ENCODE data around the gene RPS27A. TPM values are rescaled to one million over a fixed set of nuclear protein-coding genes. Genes with fewer than 3 reads are reported as not detected.
"Not testable (repeated sequence)": the region's sequence is repeated elsewhere in the genome, so short reads cannot be mapped to it uniquely, and the experiment has no call there.

Gene RPS27A
- 1,190 TPM for total RNA-seq

- peak; percentile 97 for DNase-seq
These were observed at the start of gene RPS27A, which contains the start of gene CLHC1 for GRCh38 chr2:55232084-55232862. Gene RPS27A, plus strand, starts transcription at chr2:55232688. Its CDS starts 137 bp downstream, at chr2:55232825. Gene CLHC1, minus strand, starts transcription at chr2:55232293. Its CDS starts 9,882 bp downstream, at chr2:55222411.

- not testable (repeated sequence) for DNase-seq
These were observed 45.7 kb upstream of the RPS27A start for GRCh38 chr2:55186837-55187236.

DNA sequence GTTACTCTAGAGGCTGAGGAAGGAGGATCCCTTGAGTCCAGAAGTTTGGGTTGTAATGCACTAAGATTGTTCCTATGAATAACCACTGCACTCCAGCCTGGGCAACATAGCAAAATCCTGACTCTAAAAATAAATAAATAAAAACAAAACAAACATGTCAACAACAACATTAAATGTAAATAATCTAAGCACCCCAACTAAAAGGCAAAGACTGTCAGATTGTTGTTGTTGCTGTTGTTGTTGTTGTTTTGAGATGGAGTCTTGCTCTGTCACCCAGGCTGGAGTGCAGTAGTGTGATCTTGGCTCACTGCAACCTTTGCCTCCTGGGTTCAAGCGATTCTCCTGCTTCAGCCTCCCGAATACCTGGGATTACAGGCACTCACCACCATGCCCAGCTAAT lies 40.6 kb upstream of the RPS27A start:
- DNase-seq, result not testable (repeated sequence)

DNA sequence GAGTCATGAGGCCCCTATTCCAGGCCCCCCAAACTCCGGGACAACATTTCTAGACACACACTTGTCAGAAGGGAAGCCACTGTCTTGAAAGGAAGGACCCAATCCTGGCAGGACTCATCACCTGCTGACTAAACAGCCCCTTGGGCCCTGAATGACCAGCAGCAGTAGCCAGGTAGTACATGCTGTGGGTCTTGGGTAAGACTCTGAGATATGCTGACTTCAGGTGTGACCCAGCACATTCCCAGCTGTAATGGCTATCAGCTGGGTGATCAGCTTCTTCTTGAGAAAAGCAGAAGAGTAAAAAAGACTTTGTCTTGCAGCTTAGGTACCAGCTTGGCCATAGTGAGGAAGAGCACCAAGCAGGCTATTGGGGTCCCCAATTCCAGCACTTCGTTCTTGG lies 36.0 kb upstream of the RPS27A start:
- DNase-seq, result no peak

GRCh38 chr2:55200416-55200815 lies 32.1 kb upstream of the RPS27A start:
- DNase-seq, result no peak

GRCh38 chr2:55204536-55204935 lies 28.0 kb upstream of the RPS27A start:
- no peak for DNase-seq

GRCh38 chr2:55204950-55205349 lies 27.5 kb upstream of the RPS27A start:
- no peak for DNase-seq

GRCh38 chr2:55213822-55214221 lies 18.7 kb upstream of the RPS27A start:
- no peak for DNase-seq

- DNase-seq, result no peak
These were observed 8.3 kb upstream of the RPS27A start for GRCh38 chr2:55223958-55224760.

DNA sequence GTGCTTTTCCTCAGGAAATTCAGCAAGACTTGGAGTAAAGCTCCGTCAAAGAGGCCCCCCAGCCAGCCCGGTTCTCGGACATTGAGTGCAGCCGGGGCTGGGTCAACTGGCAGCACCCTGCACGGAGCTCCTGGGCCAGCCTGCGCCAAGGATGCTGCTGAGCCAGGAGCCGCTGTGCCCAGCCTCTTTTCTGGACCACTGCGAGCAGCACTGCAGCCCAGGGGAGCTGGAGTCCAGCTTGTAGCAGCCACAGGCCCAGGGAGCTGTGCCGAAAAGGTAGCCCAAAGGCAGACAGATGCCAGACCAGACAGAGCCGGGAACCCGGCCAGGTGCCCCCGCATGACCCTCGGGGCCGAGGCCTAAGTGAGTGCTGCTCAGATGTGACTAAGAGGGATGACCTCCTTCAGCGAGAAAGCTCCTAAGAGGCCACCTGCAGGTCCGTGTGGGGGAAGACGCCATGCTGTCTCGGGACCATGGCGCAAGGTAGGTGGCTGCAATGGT lies 7.7 kb upstream of the RPS27A start:
- DNase-seq, result no peak

DNA sequence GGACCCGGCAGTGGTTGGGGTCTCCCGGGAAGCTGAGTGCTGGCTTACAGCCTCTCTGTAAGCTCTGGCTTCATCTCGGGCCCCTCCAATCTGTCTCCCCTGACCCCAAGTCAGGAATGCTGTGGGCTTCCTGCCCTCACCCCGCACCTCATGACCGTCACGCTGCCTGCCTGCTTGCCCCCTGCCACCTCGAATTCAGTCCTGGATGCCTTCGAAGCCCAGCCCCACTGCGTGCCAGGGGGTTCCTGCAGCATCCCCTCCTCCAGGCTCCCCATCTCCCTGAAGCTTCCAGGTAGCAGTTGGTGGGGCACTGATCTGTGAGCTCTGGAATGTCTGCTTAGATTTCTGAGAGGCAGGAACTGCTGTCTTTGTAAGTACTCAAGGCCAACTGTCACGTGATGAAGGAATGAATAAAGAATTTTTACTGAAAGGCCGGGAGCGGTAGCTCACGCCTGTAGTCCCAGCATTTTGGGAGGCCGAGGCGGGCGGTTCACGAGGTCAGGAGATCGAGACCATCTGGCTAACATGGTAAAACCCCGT lies 6.9 kb upstream of the RPS27A start:
- no peak for DNase-seq

- not testable (repeated sequence) for DNase-seq
These were observed 4.9 kb upstream of the RPS27A start for GRCh38 chr2:55227437-55228225.

- no peak for DNase-seq
These were observed 4.3 kb upstream of the RPS27A start for GRCh38 chr2:55228226-55228563.

DNA sequence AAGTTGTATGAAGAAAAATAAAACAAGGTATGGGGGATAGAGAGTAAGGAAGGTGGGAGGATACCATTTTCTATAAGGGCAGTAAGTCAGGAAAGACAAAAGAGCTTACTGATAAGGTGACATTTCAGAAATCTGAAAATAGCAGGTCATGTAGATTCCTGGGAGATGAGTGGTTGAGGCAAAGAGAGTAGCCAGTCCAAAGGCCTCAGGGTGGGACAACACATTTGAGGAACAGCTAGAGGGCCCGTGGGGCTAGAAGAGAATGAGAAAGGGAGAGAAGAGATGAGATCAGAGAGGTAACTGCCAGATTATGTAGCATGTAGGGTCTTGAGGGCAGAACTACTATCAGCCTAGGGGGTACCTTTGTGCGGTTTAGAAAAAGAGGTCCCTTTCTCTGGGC lies 3.3 kb upstream of the RPS27A start:
- DNase-seq, result no peak

GRCh38 chr2:55230551-55230950 lies 1.9 kb upstream of the RPS27A start:
- no peak for DNase-seq

GRCh38 chr2:55231546-55232083 lies 873 bp upstream of the RPS27A start:
- DNase-seq, result no peak

DNA sequence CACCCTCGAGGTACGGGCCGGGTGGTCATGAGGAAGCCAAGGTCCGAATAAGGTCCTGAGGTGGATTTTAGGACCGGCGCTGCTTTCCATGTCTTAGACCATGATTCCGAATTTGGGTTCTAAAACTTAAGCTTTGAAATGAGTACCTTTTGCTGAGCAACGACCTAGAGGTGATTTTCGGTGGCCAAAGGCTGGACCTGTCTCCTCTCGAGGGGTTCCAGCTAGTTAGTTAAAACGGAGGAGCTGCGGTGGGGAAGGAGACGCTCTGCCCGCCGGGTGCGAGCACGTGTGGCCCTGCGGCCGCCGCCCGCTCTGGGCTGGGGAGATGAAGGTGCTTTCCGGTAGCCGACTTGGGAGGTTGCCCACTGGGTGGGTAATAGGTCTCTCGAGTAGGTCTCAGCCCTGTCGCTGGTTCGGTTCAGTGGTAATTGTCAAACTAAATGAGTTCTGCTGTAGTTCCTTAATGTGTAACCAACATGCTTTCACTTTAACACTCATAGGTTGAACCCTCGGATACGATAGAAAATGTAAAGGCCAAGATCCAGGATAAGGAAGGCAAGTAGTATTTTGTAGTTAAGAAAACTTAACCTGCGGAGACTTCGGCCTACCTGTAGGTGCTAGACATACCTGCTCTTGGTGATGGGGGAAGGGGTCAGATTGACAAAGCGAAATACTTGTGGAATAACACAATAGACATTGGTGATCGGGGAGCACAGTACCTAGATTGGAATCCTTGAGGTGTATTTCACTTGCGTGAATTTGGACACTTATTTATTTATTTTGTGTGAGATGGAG lies 572 bp downstream of the RPS27A start:
- DNase-seq, result peak; percentile 35

DNA sequence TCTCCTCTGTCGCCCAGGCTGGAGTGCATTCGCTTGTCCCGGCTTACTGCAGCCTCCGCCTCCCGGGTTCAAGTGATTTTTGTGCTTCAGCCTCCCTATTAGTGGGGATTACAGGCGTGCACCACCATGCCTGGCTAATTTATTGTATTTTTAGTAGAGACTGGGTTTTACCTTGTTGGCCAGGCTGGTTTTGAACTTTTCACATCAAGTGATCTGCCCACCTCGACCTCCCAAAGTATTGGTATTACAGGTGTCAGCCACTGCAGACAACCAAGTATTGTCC lies 1.1 kb downstream of the RPS27A start:
- no peak for DNase-seq

- DNase-seq, result no peak
These were observed 3.4 kb downstream of the RPS27A start for GRCh38 chr2:55235724-55236538.

DNA sequence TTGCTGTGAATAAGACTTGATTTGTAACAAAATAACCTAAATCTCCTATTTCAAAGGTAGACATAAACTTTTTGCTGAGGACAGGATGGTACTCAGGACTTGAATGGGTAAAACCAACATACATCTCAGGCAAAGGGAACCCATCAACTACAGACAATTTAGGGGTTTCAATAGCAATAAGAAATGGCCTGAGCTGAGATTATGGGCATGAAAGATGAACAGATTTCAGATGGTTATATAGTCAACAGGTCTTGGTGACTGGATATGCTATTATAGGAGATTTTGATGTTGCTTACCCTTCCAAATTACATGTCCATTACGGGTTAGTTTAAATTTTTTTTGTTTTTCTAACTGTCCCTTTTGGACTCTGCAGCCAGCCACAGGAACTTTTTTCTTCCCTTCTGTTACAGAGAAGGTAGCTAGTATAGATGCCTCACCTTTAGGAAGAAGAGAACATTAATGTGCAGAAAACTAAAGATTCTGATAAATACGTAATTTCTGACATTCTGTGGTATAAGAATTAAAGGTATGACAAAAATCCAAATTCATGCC lies 4.6 kb downstream of the RPS27A start:
- no peak for DNase-seq
